ENCODE measurements around the gene MYLK3.

DNA sequence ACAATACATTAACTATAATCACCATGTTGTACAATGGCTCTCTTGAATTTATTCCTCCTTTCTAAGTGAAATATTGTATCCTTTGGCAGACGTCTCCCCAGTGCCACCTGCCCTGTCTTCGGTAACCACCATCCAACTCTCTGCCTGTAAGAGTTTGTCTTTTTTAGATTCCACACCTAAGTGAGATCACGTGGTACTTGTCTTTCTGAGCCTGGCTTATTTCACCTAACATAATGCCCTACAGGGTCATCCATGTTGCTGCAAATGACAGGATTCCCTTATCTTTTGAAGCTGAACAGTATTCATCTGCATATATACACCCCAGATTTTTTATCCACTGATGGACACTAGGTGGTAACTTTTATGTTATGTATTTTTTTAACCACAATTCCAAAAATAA, 34.5 kb downstream of the MYLK3 start:
- TF ChIP-seq POLR2AphosphoS5 (IDR thresholded peaks at IDR 0.05; ENCODE audit: low read depth, low read length) (no peak), POLR2A (IDR thresholded peaks at IDR 0.05; ENCODE audit: low read depth, low read length) (no peak)
